ENCODE data around the gene MEPE.
"Not testable (repeated sequence)": the region's sequence is repeated elsewhere in the genome, so short reads cannot be mapped to it uniquely, and the experiment has no call there.

The MEPE gene

GRCh38 chr4:87886083-87886482, 53.3 kb downstream of the MEPE start:
- DNase-seq, result no peak

- not testable (repeated sequence) for DNase-seq
Observed at GRCh38 chr4:87890753-87891152, 58.0 kb downstream of the MEPE start.

- DNase-seq, result peak; percentile 47
Observed at GRCh38 chr4:87895964-87896621, 63.3 kb downstream of the MEPE start.
